ENCODE data around the gene WLS. TPM values are rescaled to one million over a fixed set of nuclear protein-coding genes. Genes with fewer than 3 reads are reported as not detected.

Gene WLS
- total and polyA plus RNA-seq, 10 of the 15 experiments (the other 5 are each of a cell fraction or from before 2014, with no cell fraction given): 0.04 to 0.36 TPM; not detected in 8

DNA sequence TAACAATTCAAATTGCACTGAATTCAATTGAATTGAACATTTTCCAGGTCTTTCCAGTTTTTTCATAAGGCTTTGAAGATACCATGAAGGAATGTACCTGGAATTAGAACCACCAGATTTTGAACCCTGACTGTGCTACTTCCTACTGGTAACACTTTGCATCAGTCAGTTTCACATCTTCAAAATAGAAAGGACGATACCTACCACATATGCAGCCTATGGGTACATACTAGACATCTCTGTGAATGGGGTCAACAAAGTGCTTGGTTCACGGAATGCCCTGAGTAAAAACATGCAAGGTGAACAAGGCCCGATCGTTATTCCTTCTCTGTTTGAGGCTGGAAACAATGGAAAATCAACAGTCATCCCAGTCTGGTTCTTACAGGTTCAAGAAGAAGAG is 41.2 kb upstream of the WLS start:
- Histone ChIP-seq H4K20me1 (ENCODE audit: control insufficient read depth, insufficient read depth) (no peaks in the 10 kb centered on the region), H2AFZ (ENCODE audit: control insufficient read depth, low read depth, low read length) (no peak overlapping the region), H3K9me3 (replicated peaks; ENCODE audit: control insufficient read depth, insufficient read depth, low read length) (no peaks in the 10 kb centered on the region), H3K27me3 (replicated peaks in 1 of 2; ENCODE audit: control insufficient read depth in 2 of 2, insufficient read depth in 2 of 2, low read length in 1 of 2) (no peaks in the 10 kb centered on the region), H3K79me2 (ENCODE audit: control insufficient read depth, insufficient read depth, low read length) (no peaks in the 10 kb centered on the region), H3K36me3 (ENCODE audit: control insufficient read depth in 2 of 2, insufficient read depth in 2 of 2, low read length in 1 of 2) (no peaks in the 10 kb centered on the region), H3K9ac (ENCODE audit: control insufficient read depth, insufficient read depth, low read length) (no peak overlapping the region), H3K27ac (ENCODE audit: control insufficient read depth, insufficient read depth) (no peak overlapping the region), H3K4me1 (ENCODE audit: control insufficient read depth, insufficient read depth, low read length) (no peaks in the 10 kb centered on the region), H3K4me3 (no peak overlapping the region), H3K4me2 (ENCODE audit: control insufficient read depth, insufficient read depth) (no peak overlapping the region)
- intact Hi-C loops (cut with micrococcal nuclease; ENCODE audit: unreplicated experiment) (no loop called here), in situ Hi-C loops (cut with MboI) (no loop called here)
- no peak for TF ChIP-seq WRNIP1 (IDR thresholded peaks at IDR 0.05; ENCODE audit: borderline replicate concordance, low read depth, low read length)
- TF ChIP-seq NFIC (IDR thresholded peaks at IDR 0.05; ENCODE audit: low read depth, low read length): no peak
- TF ChIP-seq SMC3 (IDR thresholded peaks at IDR 0.05; ENCODE audit: borderline replicate concordance, low read length): no peak
- TF ChIP-seq EP300 (IDR thresholded peaks at IDR 0.05; ENCODE audit: borderline replicate concordance in 1 of 2, control insufficient read depth in 1 of 2, low read depth in 2 of 2, low read length in 2 of 2): no peak
- TF ChIP-seq, protein P1, sequence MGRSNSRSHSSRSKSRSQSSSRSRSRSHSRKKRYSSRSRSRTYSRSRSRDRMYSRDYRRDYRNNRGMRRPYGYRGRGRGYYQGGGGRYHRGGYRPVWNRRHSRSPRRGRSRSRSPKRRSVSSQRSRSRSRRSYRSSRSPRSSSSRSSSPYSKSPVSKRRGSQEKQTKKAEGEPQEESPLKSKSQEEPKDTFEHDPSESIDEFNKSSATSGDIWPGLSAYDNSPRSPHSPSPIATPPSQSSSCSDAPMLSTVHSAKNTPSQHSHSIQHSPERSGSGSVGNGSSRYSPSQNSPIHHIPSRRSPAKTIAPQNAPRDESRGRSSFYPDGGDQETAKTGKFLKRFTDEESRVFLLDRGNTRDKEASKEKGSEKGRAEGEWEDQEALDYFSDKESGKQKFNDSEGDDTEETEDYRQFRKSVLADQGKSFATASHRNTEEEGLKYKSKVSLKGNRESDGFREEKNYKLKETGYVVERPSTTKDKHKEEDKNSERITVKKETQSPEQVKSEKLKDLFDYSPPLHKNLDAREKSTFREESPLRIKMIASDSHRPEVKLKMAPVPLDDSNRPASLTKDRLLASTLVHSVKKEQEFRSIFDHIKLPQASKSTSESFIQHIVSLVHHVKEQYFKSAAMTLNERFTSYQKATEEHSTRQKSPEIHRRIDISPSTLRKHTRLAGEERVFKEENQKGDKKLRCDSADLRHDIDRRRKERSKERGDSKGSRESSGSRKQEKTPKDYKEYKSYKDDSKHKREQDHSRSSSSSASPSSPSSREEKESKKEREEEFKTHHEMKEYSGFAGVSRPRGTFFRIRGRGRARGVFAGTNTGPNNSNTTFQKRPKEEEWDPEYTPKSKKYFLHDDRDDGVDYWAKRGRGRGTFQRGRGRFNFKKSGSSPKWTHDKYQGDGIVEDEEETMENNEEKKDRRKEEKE (IDR thresholded peaks at IDR 0.05): no peak
- no peak for FAIRE-seq
- WGBS (ENCODE audit: insufficient coverage, insufficient replicate concordance, low lambda C conversion rate, missing lambda C conversion rate): 25% methylated on average over 4 of the region's 4 CpGs
- BruUV-seq (replicated peaks): no TSS peak
- no peak for DNase-seq (ENCODE audit: low read depth, low spot score)
- ChIA-PET RAD21 (ENCODE audit: unreplicated experiment) (no interaction called here), CTCF (interaction anchor here (2.4 kb wide), 1 partner anchor 153 kb away, joined by 7 read pairs; no protein-coding TSS in a partner anchor), SMC1A (ENCODE audit: uncharacterized antibody, unreplicated experiment) (no interaction called here), POLR2A (interaction anchor here (0.6 kb wide), 1 partner anchor 1766 kb away, joined by 4 read pairs; no protein-coding TSS in a partner anchor)
- no peak for ATAC-seq

Measured in GM12878 (cell line).